GM21515 (cell line): ENCODE measurements around the gene SLC66A1.
"Not testable (repeated sequence)": the region's sequence is repeated elsewhere in the genome, so short reads cannot be mapped to it uniquely, and the experiment has no call there.

Experiments used
- ATAC-seq: cut with Tn5 transposase; IDR thresholded peaks from one replicate; pipeline ENCODE4 v1.9.1; 2021; ENCODE audit not compliant: unreplicated experiment

The SLC66A1 gene

DNA sequence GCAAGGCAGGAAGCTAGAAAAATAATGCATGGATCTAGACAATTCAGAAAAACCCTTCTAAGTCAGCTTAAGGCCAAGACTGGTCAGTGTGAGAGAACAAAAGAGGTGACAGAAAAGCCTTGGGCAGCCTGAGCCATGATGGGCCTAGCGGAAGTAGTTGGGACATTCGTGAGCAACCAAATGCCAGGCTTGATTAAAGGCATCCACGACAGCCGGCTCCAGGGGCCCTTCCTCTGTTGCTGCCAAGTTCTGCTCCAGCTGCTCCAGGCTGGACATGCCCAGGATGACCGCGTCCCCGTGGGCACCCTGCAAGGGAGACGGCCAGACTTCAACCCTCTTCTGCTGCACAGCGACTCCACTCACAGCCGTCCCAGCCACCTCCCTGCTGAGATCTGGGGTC lies 8.0 kb upstream of the SLC66A1 start:
- not testable (repeated sequence) for ATAC-seq

GRCh38 chr1:19305880-19306279 lies 6.2 kb upstream of the SLC66A1 start:
- no peak for ATAC-seq

DNA sequence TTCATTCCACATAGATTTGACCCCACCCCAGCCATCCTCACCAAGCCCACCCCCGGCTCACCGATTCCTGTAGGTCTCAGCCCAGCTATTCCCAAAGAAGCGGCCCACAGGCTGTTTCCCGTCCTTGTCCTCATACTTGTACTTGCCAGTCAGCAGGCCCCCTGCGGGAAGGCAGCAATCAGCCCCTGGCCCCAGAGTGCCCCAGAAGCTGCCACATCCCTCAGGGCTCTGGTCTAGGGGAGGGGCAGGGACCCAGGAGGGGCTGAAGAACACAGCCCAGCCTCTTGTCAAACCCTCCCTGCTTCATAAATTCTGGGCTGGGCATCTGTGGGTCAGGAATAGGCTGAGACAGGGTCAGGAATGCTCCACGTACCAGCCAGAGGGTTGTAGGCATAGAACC lies 5.2 kb upstream of the SLC66A1 start:
- no peak for ATAC-seq

DNA sequence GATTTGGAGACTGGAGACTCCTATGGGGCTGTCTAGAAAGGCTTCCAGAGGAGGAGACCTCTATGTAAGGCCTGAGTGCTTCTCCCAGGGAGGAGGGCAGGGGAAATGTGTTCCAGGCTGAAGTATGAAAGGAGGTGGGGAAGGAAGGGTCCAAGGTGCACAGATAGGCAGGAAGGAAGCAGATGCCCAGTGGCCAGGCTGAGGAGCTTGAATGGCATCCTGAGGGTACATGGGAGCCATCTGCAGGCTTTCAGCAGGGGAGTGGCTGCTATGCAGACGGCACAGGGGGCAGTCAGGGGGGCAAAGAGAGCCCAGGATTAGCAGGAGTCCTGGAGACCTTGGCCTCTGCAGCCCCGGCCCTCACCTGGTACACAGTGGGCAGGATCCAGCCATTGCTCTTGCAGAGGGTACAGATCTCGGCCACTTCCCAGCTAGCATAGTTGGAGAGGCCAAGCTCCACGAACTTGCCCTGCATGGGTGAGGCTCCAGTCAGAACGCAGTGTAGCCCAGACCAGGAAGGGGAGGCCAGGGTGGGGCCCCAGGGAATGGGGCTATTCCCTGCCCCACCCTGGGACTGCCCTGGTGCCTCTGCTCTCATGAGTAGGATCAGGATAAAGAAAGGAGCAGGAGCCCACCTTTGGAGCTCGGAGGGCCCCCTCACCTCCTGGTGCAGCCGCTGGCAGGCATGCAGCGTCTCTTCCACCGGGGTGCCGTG lies 4.2 kb upstream of the SLC66A1 start:
- ATAC-seq = no peak

- ATAC-seq = no peak
These were observed 3.6 kb upstream of the SLC66A1 start for GRCh38 chr1:19308509-19308907.

GRCh38 chr1:19309123-19309813 lies 2.9 kb upstream of the SLC66A1 start:
- no peak for ATAC-seq

DNA sequence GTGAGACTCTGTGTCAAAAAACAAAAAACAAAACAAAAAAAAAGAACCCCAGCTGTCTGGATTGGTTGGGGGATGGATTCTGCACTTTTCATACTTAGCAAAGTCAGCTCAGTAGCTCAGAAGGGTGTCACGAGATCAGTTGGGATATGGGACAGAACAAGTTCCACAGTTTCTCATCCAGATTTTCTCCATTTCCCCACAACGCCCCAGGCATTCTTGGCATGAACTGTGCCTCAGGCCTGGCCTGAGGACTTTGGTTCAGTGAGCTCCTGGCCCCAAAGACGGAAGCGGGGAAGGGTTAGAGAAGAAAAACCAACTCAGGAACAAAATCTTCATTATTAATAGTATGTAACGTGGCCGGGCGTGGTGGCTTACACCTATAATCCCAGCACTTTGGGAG lies 2.1 kb upstream of the SLC66A1 start:
- ATAC-seq = no peak

DNA sequence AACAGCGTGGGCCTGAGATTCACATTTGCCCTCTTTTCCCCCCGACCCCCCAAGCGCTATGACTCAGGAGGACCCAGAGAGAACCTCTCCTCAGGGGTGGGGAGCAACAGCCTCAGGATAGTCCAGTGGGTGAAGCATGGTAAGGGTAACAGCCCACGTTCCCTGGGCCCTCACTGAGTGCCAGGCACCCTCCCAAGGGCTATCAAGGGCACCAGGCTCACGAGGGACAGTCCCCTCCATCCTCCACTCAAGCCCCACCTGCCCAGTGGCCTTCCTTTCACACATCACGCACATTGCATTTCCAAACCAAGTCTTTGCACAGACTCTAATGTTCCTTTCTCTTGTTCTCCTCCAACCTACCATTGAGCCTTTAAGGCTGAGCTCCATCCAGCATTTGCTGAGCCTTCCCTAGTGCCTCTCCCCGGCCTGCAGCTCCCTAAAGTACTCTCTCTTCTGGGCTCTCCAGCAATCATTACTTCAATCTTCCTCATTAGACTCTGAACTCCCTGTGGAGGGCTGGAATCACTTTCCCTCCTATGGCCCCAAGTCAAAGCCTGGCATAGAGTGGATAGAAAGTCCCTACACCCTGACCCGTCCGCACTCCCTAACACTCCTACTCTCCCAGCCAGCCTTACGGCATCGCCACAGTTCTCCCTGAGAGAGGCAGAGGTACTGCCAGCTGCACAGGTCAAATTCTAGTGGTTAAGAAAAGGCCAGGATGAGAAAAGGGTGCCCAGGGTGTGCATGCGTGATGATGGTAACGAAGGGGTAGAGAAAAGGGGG lies 1.2 kb upstream of the SLC66A1 start:
- ATAC-seq = no peak

DNA sequence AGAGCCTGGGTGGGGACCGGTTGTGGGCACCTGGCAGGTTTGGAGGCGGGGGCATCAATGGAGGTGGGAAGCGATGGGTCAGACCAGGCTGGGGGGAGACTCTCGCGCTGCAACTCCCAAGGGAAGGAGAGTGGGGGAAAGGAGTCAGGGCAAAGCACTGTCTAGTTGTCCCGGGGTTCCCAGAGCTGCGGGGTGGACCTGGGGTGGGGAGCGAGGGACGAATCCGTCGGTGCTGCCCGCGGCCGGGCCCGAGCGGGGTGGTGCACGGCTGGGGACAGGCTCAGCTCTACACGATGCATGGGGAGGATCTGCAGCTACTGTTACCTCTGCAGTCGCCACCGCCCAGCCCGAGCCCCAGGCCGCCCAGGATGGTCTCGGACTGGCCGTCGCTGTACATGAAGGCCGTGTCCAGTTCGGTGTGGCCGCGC lies 609 bp upstream of the SLC66A1 start:
- peak; percentile 3 for ATAC-seq

- ATAC-seq = no peak
These were observed 883 bp downstream of the SLC66A1 start for GRCh38 chr1:19312782-19313635.

GRCh38 chr1:19313636-19313959 lies 1.5 kb downstream of the SLC66A1 start:
- ATAC-seq = no peak

- no peak for ATAC-seq
These were observed 2.1 kb downstream of the SLC66A1 start for GRCh38 chr1:19313961-19314882.

- ATAC-seq = peak; percentile 35
These were observed 3.5 kb downstream of the SLC66A1 start for GRCh38 chr1:19315378-19316198.

DNA sequence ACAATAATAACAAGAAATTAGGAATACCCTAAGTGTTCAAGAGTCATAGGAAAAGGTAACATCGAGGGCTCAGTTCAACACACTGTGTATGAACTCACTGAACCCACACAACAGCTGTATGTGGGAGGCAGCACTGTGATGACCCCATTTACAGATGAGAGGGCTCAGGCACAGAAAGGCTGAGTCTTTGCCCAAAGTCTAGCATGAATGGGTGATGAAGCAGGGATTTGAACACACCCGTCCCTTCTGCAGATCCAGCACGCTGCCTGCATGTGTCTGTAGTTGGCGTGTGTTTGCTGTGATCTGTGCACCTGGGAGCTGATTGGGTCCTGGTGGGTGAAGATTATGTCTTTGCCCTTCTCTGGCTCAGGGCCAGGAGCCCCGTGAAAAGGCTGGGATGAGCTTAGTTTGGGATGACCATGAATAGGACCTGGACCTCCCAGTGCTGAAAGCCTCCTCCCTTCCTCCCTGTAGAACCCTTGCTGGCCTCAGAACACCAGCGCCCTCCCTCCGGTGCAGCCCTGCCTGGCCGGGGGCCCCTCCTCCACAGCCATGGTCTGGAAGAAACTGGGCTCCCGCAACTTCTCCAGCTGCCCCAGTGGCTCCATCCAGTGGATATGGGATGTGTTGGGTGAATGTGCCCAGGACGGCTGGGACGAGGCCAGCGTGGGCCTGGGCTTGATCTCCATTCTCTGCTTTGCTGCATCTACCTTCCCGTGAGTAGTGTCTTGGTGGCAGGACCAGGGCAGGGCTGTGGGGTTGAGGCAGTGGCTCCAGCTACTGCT lies 5.2 kb downstream of the SLC66A1 start:
- ATAC-seq = no peak

DNA sequence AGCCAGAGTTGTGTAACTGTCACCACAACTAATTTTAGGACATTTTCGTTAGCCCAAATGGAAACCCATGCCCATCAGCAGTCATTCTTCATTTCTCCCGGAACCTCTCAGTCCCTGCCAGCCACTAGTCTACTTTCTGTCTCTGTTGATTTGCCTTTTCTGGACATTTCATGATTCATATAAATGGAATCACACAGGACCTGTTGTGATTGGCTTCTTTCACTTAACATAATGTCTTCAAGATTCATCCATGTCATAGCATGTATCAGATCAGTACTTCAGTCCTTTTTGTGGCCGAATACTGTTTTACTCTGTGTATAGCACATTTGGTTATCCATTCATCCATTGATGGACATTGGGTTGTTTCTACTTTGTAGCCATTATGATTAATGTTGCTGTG lies 7.1 kb downstream of the SLC66A1 start:
- ATAC-seq = no peak

GRCh38 chr1:19321071-19321470 lies 8.9 kb downstream of the SLC66A1 start:
- no peak for ATAC-seq

DNA sequence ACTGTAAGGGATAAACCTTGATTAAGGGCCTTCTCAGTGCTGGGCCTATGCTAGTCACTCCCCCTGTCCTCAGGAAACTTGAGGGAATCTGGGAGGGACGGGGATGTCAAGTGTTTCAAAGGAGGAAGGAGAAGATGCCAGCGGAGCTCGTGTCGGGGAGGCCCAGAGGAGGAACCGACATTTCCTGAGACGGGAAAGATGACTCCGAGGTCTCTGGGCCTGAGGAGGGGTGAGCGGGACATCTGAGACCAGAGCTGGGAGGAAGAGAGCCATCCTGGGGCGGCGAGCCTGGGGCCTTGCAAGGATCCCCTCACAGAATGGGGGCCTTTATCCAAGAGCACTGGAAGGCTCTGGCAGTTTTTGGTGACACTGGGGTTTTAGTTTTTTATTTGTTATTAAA lies 10.4 kb downstream of the SLC66A1 start:
- no peak for ATAC-seq

GRCh38 chr1:19323987-19324664 lies 12.0 kb downstream of the SLC66A1 start:
- no peak for ATAC-seq
